Amygdala (tissue), 56 donors: Measurements from ENCODE around the gene CIDEB.
A peak's percentile ranks its signal among the peaks of the same experiment; 100 is the strongest.

Experiments used
- DNase-seq, 56 donors: peaks; one replicate each; lab custom pipeline; 2025; lab: John Stamatoyannopoulos, UW

CIDEB gene

GRCh38 chr14:24271834-24272263, 35.9 kb downstream of the CIDEB start:
- no peak for DNase-seq

DNA sequence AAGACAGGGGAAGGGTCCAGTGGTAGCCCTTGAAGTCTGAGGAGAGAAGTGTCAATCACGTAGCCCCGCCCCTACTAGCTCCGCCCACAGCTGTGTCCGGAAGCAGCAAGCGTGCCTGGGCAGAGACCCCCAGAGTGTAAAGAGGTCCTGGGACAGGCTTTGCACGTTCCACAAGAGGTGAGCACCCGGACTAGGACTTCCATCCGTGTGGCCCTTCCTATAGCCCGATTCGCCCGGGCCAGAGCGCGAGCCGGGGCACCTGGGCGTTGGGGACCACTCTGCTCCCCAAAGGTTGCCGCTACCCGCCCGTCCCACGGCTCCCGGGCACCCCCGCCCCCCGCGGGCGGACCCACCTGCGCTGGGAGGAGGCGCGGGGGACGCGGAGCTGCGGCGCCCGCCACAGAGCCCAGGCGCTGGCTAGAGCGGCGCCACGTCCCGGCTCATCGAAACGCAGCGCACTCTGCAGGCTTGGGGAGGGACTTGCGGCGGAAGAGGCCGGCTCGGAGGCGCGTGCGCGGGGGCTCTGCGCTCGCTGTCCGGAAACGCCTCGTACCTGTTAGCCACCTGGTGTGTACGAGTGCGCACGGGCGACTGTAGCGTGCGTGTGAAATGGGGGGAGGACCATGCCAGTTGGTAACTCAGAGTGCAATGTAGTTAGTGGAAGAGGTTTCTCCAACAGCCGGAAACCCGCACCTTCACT, 36.5 kb downstream of the CIDEB start, which contains the start of gene RABGGTA:
Gene RABGGTA, minus strand, starts transcription at position 464 of the 700 bp plus-strand sequence. CDS start 482 bp downstream, outside the sequence.
- peak; percentile 25 to 85 (median 68) for DNase-seq

DNA sequence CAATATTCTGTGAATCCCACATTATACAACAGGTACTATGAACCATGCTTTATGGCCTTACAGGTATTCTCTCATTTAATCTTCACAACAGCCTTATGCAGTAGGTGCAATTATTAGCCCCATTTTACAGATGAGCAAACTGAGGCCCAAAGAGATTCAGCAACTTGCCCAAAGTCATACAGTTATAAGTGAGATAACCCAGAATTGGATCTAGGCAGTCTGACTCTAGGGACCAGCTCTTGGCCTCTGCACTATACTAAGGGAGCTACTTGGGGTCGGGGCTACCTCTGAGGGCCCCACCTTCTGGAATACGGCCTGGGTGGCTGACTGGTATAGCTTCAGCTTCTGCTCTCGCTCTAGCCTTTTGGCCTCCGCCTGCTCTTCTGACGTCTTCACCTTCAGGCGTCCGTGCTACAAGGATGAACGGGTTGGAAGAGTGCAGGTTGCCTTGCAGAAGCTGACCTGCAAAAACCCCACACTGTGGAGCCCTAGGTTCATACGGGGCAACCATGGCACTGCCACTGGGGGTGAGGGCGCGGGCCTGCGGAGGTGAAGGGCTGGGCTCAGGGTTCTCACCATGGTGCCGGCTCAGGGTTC, 37.1 kb downstream of the CIDEB start:
- peak in 1 of 56 donors; percentile 20 for DNase-seq

DNA sequence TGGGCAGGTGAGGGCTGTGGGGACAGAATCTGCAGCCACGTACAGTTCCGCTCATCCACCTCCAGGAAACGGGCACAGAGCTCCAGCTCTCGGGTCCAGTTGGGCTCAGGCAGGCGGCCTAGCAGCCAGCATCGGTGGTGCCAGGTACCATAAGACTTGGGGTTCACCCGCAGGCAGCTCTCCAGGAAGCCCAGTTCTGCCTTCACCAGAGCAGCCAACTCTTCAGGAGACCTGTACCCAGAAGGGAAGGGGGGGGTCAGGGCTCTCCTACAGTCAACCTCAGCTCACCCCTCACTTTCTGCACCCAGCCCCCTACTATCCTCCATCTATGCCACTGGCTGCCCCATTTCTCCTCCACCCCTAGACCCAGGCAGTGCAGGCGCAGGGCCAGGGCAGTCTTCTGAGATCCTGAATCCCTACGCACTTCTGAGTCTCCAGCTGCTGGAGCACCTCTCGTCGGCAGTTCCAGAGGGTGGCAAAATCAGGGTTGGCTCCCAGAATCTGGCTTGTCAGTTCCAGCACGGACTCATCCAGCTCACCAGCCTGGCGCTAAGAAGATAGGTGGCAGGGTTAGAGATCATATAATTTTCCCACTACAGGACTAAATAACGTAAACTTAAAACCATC, 37.8 kb downstream of the CIDEB start:
- no peak for DNase-seq

- DNase-seq = no peak
These were observed 38.4 kb downstream of the CIDEB start for GRCh38 chr14:24269368-24269767.

DNA sequence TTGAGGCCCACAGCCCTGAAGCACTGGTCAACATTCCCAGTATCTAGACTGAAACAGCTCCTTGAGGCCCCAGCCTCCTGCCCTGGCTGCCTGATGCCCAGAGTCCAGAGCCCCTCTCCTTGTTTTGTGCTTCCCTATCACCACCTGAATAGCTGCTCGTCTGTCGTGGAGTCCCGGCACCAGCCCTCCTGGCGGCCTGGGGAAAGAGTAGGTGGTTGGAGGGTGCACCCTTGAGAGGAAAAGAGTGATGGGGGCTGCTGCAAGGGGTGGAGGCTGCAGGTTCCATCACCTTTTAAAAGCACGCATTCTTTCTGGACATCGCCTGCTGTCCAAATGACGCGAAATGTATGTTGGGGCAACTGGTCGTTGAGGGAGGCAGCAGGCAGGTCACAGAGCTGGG, 39.6 kb downstream of the CIDEB start:
- no peak for DNase-seq

DNA sequence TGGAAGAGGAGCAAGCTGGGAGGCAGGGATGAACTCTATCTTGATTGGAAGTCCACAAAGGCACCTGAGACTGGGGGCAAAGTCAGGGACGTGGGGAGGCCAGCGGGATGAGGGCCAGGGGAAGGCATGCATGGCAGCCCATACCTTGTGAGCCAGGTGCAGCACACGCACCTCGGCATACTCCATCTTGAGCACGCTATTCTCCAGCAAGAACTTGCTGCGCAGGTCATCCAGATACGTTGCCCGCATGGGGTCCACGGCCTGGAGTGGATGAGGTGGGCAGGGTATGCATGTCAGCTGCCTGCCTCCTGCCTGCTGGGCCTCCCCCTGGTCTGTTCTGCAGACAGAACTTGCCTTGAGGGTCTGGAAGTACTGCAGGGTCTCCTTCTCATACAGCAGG, 40.3 kb downstream of the CIDEB start:
- no peak for DNase-seq

- no peak for DNase-seq
These were observed 41.2 kb downstream of the CIDEB start for GRCh38 chr14:24266344-24267244.

- no peak for DNase-seq
These were observed 43.5 kb downstream of the CIDEB start for GRCh38 chr14:24264298-24264697.

GRCh38 chr14:24263848-24264247, 43.9 kb downstream of the CIDEB start:
- no peak for DNase-seq

- DNase-seq = no peak
These were observed 44.7 kb downstream of the CIDEB start, which contains the start of gene TGM1 for GRCh38 chr14:24262821-24263733. TSS of gene TGM1 (minus strand) at chr14:24263177. CDS start at chr14:24262352, 825 bp downstream.

- DNase-seq = no peak
These were observed 45.8 kb downstream of the CIDEB start for GRCh38 chr14:24261969-24262327.

- DNase-seq = no peak
These were observed 46.4 kb downstream of the CIDEB start for GRCh38 chr14:24261256-24261968.

DNA sequence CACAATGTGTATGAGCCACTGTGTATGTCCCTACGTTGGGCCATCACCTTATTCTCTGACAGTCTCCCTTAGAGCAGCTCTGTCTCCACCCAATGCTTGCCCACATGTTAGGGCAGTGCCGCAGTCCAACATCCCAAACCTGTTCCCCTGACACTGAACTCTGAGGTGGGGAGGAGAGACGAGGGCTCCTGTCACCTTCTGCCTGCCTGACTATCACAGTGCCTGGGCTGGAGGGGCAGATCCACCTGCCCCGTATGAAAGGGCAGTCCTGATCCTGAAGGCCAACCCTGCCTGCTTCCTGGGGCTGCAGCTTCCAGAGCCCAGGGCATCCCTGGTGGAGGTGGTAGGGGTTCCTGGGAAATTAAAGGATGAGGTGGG, 47.0 kb downstream of the CIDEB start:
- no peak for DNase-seq

GRCh38 chr14:24260026-24260779, 47.6 kb downstream of the CIDEB start:
- DNase-seq = no peak

GRCh38 chr14:24259282-24260025, 48.3 kb downstream of the CIDEB start:
- no peak for DNase-seq

- no peak for DNase-seq
These were observed 49.1 kb downstream of the CIDEB start for GRCh38 chr14:24258548-24259265.
